DMS153 treated with DMSO at 0.1 percent for 48 hours (cell line): ENCODE results near the gene POU4F2.
A peak's percentile ranks its signal among the peaks of the same experiment; 100 is the strongest.

Experiments used
- DNase-seq: peaks from one replicate; lab custom pipeline; 2025; ENCODE audit not compliant: unreplicated experiment; lab: John Stamatoyannopoulos, UW

The POU4F2 gene, protein sequence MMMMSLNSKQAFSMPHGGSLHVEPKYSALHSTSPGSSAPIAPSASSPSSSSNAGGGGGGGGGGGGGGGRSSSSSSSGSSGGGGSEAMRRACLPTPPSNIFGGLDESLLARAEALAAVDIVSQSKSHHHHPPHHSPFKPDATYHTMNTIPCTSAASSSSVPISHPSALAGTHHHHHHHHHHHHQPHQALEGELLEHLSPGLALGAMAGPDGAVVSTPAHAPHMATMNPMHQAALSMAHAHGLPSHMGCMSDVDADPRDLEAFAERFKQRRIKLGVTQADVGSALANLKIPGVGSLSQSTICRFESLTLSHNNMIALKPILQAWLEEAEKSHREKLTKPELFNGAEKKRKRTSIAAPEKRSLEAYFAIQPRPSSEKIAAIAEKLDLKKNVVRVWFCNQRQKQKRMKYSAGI

DNA sequence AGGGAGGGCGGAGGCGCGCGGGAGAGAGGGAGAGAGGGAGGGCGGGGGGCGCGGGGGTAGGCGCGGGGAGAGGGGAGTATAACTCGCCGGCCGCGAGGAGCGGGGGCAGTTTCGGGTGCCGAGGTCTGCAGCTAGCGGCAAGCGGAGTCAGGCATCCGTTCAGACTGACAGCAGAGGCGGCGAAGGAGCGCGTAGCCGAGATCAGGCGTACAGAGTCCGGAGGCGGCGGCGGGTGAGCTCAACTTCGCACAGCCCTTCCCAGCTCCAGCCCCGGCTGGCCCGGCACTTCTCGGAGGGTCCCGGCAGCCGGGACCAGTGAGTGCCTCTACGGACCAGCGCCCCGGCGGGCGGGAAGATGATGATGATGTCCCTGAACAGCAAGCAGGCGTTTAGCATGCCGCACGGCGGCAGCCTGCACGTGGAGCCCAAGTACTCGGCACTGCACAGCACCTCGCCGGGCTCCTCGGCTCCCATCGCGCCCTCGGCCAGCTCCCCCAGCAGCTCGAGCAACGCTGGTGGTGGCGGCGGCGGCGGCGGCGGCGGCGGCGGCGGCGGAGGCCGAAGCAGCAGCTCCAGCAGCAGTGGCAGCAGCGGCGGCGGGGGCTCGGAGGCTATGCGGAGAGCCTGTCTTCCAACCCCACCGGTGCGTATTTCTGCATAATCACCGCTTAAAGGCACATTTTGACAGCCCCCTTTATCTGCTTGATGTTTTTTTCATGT, at the start of gene POU4F2:
Gene POU4F2, plus strand, starts transcription at position 108 of the 720 bp plus-strand sequence. Its CDS starts 248 bp downstream, at position 356.
- peak; percentile 12 for DNase-seq

- DNase-seq: no peak
Measured at GRCh38 chr4:146590801-146591200, 47.9 kb upstream of the POU4F2 start.

GRCh38 chr4:146592019-146592418, 46.7 kb upstream of the POU4F2 start:
- DNase-seq: no peak

DNA sequence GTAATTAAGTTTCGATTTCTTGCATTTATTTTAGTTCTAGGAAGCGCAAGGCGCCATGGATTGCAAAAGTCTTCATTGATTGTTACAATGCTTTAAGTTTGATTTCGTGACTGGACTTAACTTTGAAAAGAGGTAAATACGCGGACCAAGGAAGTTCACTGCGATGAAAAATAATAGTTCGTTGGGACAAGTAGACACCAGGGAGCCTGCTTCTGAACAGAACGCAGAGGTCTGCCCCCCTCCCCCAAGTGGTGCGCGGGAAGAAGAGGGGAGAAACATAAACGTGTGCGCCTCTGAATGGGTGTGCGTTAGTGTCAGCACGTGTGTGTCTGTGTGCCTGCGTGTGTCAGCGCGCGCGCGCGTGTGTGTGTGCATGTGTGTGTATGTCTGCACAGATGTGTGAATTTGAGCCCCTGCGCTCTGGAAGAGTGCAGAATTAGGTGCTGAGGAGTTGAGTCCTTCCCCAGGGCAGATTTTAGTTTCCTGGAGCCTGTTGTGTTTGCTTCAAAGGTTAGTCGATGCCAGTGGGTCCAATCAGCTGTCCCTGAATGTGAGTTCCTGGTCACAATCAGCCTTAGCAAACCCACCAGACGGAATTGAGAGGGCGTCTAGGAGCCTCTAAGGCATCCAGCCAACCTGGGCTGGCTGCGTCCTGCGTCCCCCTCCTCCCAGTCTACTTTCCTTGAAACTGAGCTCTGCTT, 5.8 kb upstream of the POU4F2 start:
- no peak for DNase-seq

- DNase-seq: no peak
Measured at GRCh38 chr4:146633471-146633800, 5.3 kb upstream of the POU4F2 start.

DNA sequence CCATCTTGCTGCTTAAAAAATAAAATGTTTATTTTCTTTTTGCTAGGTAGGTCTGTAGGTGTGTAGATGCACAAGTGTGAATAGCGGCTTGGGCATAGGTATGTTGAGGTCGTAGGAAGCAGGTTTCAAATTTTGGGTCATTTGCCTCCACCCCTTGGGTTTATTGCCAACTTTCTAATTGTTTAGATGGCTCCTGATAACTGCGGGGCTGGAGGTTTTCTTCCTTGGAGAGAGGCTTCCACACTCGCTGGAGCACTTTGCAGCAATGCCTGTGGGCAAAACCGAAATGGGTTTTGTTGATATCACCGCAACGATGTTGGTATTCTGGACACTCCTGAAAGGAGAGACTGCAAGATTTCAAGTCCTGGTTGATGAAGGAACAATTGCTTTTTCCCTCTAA, 3.9 kb upstream of the POU4F2 start:
- DNase-seq: no peak

DNA sequence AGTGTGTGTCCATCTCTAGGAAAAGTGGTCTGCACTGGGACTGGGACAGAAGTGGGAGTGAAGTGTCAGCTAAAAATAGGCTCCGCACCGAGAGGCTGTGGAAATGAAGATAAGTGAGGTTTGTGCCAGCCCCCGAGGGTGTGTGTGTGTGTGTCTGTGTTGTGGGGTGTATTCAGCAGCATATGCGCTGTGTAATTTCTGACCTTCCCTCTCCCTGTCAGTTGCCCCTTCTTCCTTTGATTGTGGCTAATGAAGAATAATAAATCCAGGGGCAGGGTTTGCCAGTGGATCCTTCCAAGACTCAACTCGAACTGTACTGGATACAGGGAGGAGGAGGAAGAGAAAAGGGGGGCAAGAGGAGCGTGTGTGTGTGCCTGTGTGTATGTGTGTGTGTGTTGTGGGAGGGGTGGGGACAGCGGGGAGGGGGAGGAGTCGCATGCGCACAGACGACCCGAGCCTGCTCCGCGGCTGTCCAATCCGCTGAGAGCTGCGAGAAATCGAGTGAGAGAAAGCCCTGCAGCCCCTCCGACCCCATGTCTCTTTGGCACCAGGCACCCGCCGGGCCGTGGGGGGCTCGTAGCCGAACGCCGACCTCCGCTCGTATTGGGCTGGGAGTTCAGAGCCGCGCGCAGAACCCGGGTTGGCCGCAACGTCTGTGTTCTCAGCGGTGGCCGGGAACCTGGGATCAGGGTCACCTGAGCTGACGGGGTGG, 916 bp upstream of the POU4F2 start:
- no peak for DNase-seq

- no peak for DNase-seq
Measured at GRCh38 chr4:146638333-146638785, 334 bp upstream of the POU4F2 start.

GRCh38 chr4:146639506-146639932, 826 bp downstream of the POU4F2 start:
- no peak for DNase-seq

GRCh38 chr4:146640021-146640464, 1.4 kb downstream of the POU4F2 start:
- no peak for DNase-seq

GRCh38 chr4:146640465-146641061, 1.9 kb downstream of the POU4F2 start:
- DNase-seq: no peak

GRCh38 chr4:146641762-146642161, 3.1 kb downstream of the POU4F2 start:
- no peak for DNase-seq

- DNase-seq: no peak
Measured at GRCh38 chr4:146643812-146644401, 5.2 kb downstream of the POU4F2 start.

DNA sequence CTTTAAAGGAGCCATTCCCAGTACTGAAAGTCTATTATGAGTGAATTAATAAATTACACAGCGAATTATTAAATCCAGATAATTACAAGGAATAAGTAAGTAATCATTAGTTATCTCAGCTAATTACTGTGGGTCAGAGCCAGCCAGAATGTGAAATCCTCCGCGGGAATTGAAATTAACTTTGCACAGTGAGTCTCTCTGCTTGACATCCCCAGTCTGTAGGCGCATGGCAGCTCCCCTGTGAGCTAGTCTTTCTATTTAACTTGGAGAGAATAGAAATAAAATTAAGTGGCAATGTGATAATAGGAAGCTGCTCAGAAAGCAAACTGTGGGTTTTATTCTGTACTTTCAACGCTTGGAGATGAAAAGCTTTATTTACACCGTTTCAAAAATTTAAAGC, 7.2 kb downstream of the POU4F2 start:
- DNase-seq: no peak

- no peak for DNase-seq
Measured at GRCh38 chr4:146646593-146647325, 8.1 kb downstream of the POU4F2 start.

- DNase-seq: no peak
Measured at GRCh38 chr4:146647615-146648460, 9.1 kb downstream of the POU4F2 start.

DNA sequence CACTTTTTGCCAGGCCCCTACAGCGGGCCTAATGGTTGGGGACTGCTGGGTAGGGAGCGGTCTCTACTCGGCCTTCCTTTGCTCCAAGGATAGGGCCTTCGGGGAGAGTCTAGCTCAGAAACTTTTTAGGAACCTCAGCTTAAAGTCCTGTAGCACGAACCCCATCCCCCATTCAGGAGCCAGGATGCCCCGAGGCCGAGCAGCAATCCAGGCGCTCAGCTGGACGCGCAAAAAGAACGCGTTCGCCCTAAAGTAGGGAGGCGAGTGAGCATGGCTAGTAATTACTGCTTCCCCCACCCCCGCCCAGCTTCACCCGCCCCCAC, 9.7 kb downstream of the POU4F2 start:
- no peak for DNase-seq

GRCh38 chr4:146649232-146649631, 10.5 kb downstream of the POU4F2 start:
- DNase-seq: no peak

- no peak for DNase-seq
Measured at GRCh38 chr4:146650034-146650433, 11.3 kb downstream of the POU4F2 start.
